ENCODE measurements around the gene ASB18. TPM values are rescaled to one million over a fixed set of nuclear protein-coding genes. Genes with fewer than 3 reads are reported as not detected.

ASB18 gene
- total RNA-seq, 1 experiment from 2014 or later = not detected

DNA sequence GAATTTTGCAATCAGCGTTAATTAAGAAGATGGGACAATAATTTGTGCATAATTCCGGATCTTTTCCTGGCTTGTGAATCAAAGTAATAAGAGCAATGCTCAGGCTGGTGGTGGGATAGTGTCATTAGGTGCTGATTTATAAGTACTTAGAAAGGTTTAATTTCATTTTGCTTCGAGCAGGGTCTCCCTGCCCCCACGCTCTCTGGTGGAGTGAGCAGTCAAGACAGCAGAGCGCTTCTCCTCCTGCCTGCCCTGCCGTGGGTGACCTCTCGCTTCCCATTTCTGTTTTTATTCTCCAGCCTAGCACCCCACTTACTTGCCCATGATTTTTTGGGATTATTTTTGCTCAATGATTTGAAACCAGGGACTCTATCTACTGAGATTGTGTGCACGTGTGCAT is 7.1 kb downstream of the ASB18 start:
- Mint-ChIP-seq H3K4me1 (ENCODE audit: low read depth, unreplicated experiment) (no peaks in the 10 kb centered on the region), H3K4me3 (ENCODE audit: unreplicated experiment) (no peak overlapping the region), H3K36me3 (ENCODE audit: insufficient read depth, unreplicated experiment) (peaks cover 4% of the 10 kb centered on the region), H3K27ac (ENCODE audit: unreplicated experiment) (no peak overlapping the region), H3K27me3 (ENCODE audit: insufficient read depth, unreplicated experiment) (peaks cover 8% of the 10 kb centered on the region), H3K9me3 (ENCODE audit: unreplicated experiment) (peaks cover 20% of the 10 kb centered on the region)
- no peak for DNase-seq
- POLR2A ChIA-PET = no interaction called here
- intact Hi-C loops (cut with micrococcal nuclease; ENCODE audit: unreplicated experiment) = no loop called here
- TF ChIP-seq CTCF (IDR thresholded peaks at IDR 0.05; ENCODE audit: insufficient read depth in 1 of 2, low read depth in 1 of 2, low read length in 1 of 2, severe bottlenecking in 1 of 2, unreplicated experiment in 1 of 2) = no peak
- no TSS peak for BruUV-seq (replicated peaks)
- H3K4me3 ChIP-seq (ENCODE audit: low read depth, low read length) = no peak overlapping the region
- H3K27me3 ChIP-seq (replicated peaks; ENCODE audit: control insufficient read depth, insufficient read depth, low read length) = no peaks in the 10 kb centered on the region
- no peaks in the 10 kb centered on the region for H3K9me3 ChIP-seq
- CTCF ChIA-PET = no interaction called here
- H3K4me1 ChIP-seq = no peaks in the 10 kb centered on the region
- no peaks in the 10 kb centered on the region for H3K36me3 ChIP-seq (ENCODE audit: control insufficient read depth, insufficient read depth, low read length)

GRCh38 chr2:236256366-236256985 is 7.7 kb downstream of the ASB18 start:
- Histone ChIP-seq H3K4me3 (ENCODE audit: low read depth, low read length) (no peak overlapping the region), H3K27me3 (replicated peaks; ENCODE audit: control insufficient read depth, insufficient read depth, low read length) (no peaks in the 10 kb centered on the region), H3K4me1 (no peaks in the 10 kb centered on the region), H3K36me3 (ENCODE audit: control insufficient read depth, insufficient read depth, low read length) (no peaks in the 10 kb centered on the region), H3K9me3 (no peaks in the 10 kb centered on the region)
- H3K4me1 Mint-ChIP-seq (ENCODE audit: low read depth, unreplicated experiment) = no peaks in the 10 kb centered on the region
- ChIA-PET POLR2A (no interaction called here), CTCF (no interaction called here)
- H3K36me3 Mint-ChIP-seq (ENCODE audit: insufficient read depth, unreplicated experiment) = peaks cover 4% of the 10 kb centered on the region
- intact Hi-C loops (cut with micrococcal nuclease; ENCODE audit: unreplicated experiment) = no loop called here
- peaks cover 14% of the 10 kb centered on the region for H3K9me3 Mint-ChIP-seq (ENCODE audit: unreplicated experiment)
- H3K27ac Mint-ChIP-seq (ENCODE audit: unreplicated experiment) = no peak overlapping the region
- no peak for TF ChIP-seq CTCF (IDR thresholded peaks at IDR 0.05; ENCODE audit: insufficient read depth in 1 of 2, low read depth in 1 of 2, low read length in 1 of 2, severe bottlenecking in 1 of 2, unreplicated experiment in 1 of 2)
- BruUV-seq (replicated peaks) = no TSS peak
- H3K27me3 Mint-ChIP-seq (ENCODE audit: insufficient read depth, unreplicated experiment) = peaks cover 8% of the 10 kb centered on the region
- DNase-seq = no peak
- H3K4me3 Mint-ChIP-seq (ENCODE audit: unreplicated experiment) = no peak overlapping the region

GRCh38 chr2:236254674-236255073 is 9.5 kb downstream of the ASB18 start:
- intact Hi-C loops (cut with micrococcal nuclease; ENCODE audit: unreplicated experiment) = no loop called here
- Mint-ChIP-seq H3K9me3 (ENCODE audit: unreplicated experiment) (no peaks in the 10 kb centered on the region), H3K4me1 (ENCODE audit: low read depth, unreplicated experiment) (no peaks in the 10 kb centered on the region), H3K36me3 (ENCODE audit: insufficient read depth, unreplicated experiment) (peaks cover 4% of the 10 kb centered on the region), H3K27ac (ENCODE audit: unreplicated experiment) (no peak overlapping the region), H3K27me3 (ENCODE audit: insufficient read depth, unreplicated experiment) (no peaks in the 10 kb centered on the region), H3K4me3 (ENCODE audit: unreplicated experiment) (no peak overlapping the region)
- no TSS peak for BruUV-seq (replicated peaks)
- H3K27me3 ChIP-seq (replicated peaks; ENCODE audit: control insufficient read depth, insufficient read depth, low read length) = no peaks in the 10 kb centered on the region
- POLR2A ChIA-PET = no interaction called here
- H3K9me3 ChIP-seq = no peaks in the 10 kb centered on the region
- peaks cover 6% of the 10 kb centered on the region; the same call in 1 of the 2 replicates for H3K4me1 ChIP-seq
- H3K4me3 ChIP-seq (ENCODE audit: low read depth, low read length) = no peak overlapping the region
- DNase-seq = no peak
- TF ChIP-seq CTCF (IDR thresholded peaks at IDR 0.05; ENCODE audit: insufficient read depth in 1 of 2, low read depth in 1 of 2, low read length in 1 of 2, severe bottlenecking in 1 of 2, unreplicated experiment in 1 of 2) = no peak
- H3K36me3 ChIP-seq (ENCODE audit: control insufficient read depth, insufficient read depth, low read length) = no peaks in the 10 kb centered on the region
- CTCF ChIA-PET = no interaction called here
